ENCODE data around the gene PRLHR. TPM values are rescaled to one million over a fixed set of nuclear protein-coding genes. Genes with fewer than 3 reads are reported as not detected.

PRLHR gene
- total and polyA plus RNA-seq, 9 donors = 0.06 to 0.57 (median 0.14) TPM; not detected in 5

GRCh38 chr10:118581340-118581739 lies 14.1 kb downstream of the PRLHR start:
- intact Hi-C loops (cut with DNase I) = no loop called here
- no peak overlapping the region for H3K4me3 ChIP-seq
- no peaks in the 10 kb centered on the region for H3K36me3 ChIP-seq
- H3K27me3 ChIP-seq = no peaks in the 10 kb centered on the region
- H3K9me3 ChIP-seq = no peaks in the 10 kb centered on the region
- H3K4me1 ChIP-seq (ENCODE audit: insufficient read depth) = no peaks in the 10 kb centered on the region
- H3K27ac ChIP-seq = no peak overlapping the region
- no peak for DNase-seq
- WGBS, 3 donors = 73 to 76% (median 76%) methylated on average over 4 of the region's 4 CpGs
- TF ChIP-seq CTCF (IDR thresholded peaks at IDR 0.05) (no peak), EP300 (IDR thresholded peaks at IDR 0.05) (no peak), POLR2A (IDR thresholded peaks at IDR 0.05) (no peak)

- Histone ChIP-seq H3K9me3 (no peaks in the 10 kb centered on the region), H3K27ac (no peak overlapping the region), H3K27me3 (no peaks in the 10 kb centered on the region), H3K4me1 (ENCODE audit: insufficient read depth) (no peaks in the 10 kb centered on the region), H3K36me3 (no peaks in the 10 kb centered on the region), H3K4me3 (no peak overlapping the region)
- no peak for DNase-seq
- intact Hi-C loops (cut with DNase I) = no loop called here
- TF ChIP-seq CTCF (IDR thresholded peaks at IDR 0.05) (no peak), POLR2A (IDR thresholded peaks at IDR 0.05) (no peak), EP300 (IDR thresholded peaks at IDR 0.05) (no peak)
- WGBS, 3 donors = 49 to 59% (median 52%) methylated on average over 8 of the region's 8 CpGs
Observed at GRCh38 chr10:118580702-118581101, 14.7 kb downstream of the PRLHR start.

- Histone ChIP-seq H3K4me1 (ENCODE audit: insufficient read depth) (peaks cover 8% of the 10 kb centered on the region), H3K4me3 (no peak overlapping the region), H3K9me3 (no peaks in the 10 kb centered on the region), H3K27me3 (no peaks in the 10 kb centered on the region), H3K27ac (no peak overlapping the region), H3K36me3 (no peaks in the 10 kb centered on the region)
- intact Hi-C loops (cut with DNase I) = no loop called here
- no peak for TF ChIP-seq POLR2A (IDR thresholded peaks at IDR 0.05)
- TF ChIP-seq EP300 (IDR thresholded peaks at IDR 0.05) = no peak
- TF ChIP-seq CTCF (IDR thresholded peaks at IDR 0.05) = no peak
- no peak for DNase-seq
Observed at GRCh38 chr10:118573512-118573911, 21.9 kb downstream of the PRLHR start.

DNA sequence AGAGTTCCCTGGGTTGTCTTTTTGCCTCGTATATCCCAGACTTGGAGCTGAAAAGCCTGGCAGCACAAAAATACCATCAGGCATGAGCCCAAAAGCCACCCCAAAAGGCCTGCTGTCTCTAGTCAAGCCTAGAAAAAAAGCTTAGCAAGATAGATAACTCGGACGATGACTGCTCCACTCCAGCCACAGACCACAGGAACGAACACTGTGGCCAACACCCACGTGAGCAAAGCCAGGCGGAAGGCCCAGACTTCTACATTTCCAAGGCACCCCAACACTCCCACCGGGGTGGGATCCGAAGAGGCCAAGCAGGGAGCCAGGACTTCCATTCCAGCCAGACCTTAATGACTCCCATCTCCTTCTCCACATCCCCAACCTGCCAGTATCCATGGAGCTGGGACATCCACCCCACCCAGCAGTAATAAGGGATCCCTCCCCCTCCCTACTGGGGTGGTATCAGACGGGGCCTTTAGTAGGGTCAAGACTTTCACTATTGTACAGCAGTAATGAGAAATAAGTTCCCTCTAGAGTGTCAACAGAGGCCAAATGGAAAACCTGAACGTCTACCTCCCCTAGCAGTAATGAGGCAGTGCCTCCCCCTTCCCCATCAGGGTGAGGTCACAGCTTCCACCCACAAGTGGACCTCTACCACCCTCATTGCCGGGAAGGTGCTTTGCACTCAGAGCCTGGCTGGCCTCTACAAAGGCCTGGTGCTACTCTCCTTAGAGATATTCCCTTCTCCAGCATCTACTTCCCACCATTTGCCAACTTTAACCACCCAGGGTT lies 23.0 kb downstream of the PRLHR start:
- no peak for DNase-seq
- intact Hi-C loops (cut with DNase I) = no loop called here
- Histone ChIP-seq H3K9me3 (no peaks in the 10 kb centered on the region), H3K4me1 (ENCODE audit: insufficient read depth) (peaks cover 8% of the 10 kb centered on the region), H3K27ac (no peak overlapping the region), H3K4me3 (no peak overlapping the region), H3K36me3 (no peaks in the 10 kb centered on the region), H3K27me3 (no peaks in the 10 kb centered on the region)
- 59 to 64% (median 61%) methylated on average over 11 of the region's 11 CpGs for WGBS, 3 donors
- TF ChIP-seq POLR2A (IDR thresholded peaks at IDR 0.05) (no peak), EP300 (IDR thresholded peaks at IDR 0.05) (no peak), CTCF (IDR thresholded peaks at IDR 0.05) (no peak)
